ENCODE data around the gene KLRG1. TPM values are rescaled to one million over a fixed set of nuclear protein-coding genes. Genes with fewer than 3 reads are reported as not detected.
A peak's percentile ranks its signal among the peaks of the same experiment; 100 is the strongest.

Gene KLRG1
- total and polyA plus RNA-seq, 9 of the 15 experiments (the other 6 are each of a cell fraction or from before 2014, with no cell fraction given) = 1.4 to 7.2 (median 2.1) TPM

- TF ChIP-seq ATF6 (CRISPR knock-in tag; IDR thresholded peaks at IDR 0.05) = 0 out of 2 replicates have a peak, but pooled peaks have one; percentile 12
- TF ChIP-seq, protein P1, sequence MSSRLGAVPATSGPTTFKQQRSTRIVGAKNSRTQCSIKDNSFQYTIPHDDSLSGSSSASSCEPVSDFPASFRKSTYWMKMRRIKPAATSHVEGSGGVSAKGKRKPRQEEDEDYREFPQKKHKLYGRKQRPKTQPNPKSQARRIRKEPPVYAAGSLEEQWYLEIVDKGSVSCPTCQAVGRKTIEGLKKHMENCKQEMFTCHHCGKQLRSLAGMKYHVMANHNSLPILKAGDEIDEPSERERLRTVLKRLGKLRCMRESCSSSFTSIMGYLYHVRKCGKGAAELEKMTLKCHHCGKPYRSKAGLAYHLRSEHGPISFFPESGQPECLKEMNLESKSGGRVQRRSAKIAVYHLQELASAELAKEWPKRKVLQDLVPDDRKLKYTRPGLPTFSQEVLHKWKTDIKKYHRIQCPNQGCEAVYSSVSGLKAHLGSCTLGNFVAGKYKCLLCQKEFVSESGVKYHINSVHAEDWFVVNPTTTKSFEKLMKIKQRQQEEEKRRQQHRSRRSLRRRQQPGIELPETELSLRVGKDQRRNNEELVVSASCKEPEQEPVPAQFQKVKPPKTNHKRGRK (tag; IDR thresholded peaks at IDR 0.05) = no peak
- TF ChIP-seq FOXM1 (IDR thresholded peaks at IDR 0.05; ENCODE audit: low read depth) = no peak
- TF ChIP-seq FOXM1 (CRISPR knock-in tag; IDR thresholded peaks at IDR 0.05; ENCODE audit: low read depth) = no peak
- peak; percentile 87 for TF ChIP-seq ELF2 (CRISPR knock-in tag; IDR thresholded peaks at IDR 0.05)
- 0 out of 4 replicates have a peak, but pooled peaks of 1 of the 2 experiments have one; percentile 59 for TF ChIP-seq UBTF (IDR thresholded peaks at IDR 0.05; ENCODE audit: borderline replicate concordance in 1 of 2, low read depth in 2 of 2, low read length in 2 of 2)
- TF ChIP-seq SPI1 (IDR thresholded peaks at IDR 0.05; ENCODE audit: borderline replicate concordance, low read depth, low read length) = peak; percentile 57
- peak; percentile 90 for TF ChIP-seq POLR2G (IDR thresholded peaks at IDR 0.05; ENCODE audit: low read depth, low read length)
- peak; percentile 85 for TF ChIP-seq CREB1 (IDR thresholded peaks at IDR 0.05)
- peak; percentile 92 for TF ChIP-seq CREB1 (CRISPR knock-in tag; IDR thresholded peaks at IDR 0.05)
- TF ChIP-seq ASH1L (IDR thresholded peaks at IDR 0.05; ENCODE audit: borderline replicate concordance, low read depth, partially characterized antibody) = peak; percentile 45
- TF ChIP-seq, protein P2, sequence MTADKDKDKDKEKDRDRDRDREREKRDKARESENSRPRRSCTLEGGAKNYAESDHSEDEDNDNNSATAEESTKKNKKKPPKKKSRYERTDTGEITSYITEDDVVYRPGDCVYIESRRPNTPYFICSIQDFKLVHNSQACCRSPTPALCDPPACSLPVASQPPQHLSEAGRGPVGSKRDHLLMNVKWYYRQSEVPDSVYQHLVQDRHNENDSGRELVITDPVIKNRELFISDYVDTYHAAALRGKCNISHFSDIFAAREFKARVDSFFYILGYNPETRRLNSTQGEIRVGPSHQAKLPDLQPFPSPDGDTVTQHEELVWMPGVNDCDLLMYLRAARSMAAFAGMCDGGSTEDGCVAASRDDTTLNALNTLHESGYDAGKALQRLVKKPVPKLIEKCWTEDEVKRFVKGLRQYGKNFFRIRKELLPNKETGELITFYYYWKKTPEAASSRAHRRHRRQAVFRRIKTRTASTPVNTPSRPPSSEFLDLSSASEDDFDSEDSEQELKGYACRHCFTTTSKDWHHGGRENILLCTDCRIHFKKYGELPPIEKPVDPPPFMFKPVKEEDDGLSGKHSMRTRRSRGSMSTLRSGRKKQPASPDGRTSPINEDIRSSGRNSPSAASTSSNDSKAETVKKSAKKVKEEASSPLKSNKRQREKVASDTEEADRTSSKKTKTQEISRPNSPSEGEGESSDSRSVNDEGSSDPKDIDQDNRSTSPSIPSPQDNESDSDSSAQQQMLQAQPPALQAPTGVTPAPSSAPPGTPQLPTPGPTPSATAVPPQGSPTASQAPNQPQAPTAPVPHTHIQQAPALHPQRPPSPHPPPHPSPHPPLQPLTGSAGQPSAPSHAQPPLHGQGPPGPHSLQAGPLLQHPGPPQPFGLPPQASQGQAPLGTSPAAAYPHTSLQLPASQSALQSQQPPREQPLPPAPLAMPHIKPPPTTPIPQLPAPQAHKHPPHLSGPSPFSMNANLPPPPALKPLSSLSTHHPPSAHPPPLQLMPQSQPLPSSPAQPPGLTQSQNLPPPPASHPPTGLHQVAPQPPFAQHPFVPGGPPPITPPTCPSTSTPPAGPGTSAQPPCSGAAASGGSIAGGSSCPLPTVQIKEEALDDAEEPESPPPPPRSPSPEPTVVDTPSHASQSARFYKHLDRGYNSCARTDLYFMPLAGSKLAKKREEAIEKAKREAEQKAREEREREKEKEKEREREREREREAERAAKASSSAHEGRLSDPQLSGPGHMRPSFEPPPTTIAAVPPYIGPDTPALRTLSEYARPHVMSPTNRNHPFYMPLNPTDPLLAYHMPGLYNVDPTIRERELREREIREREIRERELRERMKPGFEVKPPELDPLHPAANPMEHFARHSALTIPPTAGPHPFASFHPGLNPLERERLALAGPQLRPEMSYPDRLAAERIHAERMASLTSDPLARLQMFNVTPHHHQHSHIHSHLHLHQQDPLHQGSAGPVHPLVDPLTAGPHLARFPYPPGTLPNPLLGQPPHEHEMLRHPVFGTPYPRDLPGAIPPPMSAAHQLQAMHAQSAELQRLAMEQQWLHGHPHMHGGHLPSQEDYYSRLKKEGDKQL (CRISPR knock-in tag; IDR thresholded peaks at IDR 0.05; ENCODE audit: borderline replicate concordance) = no peak
Measured at GRCh38 chr12:8949342-8950220, 39.8 kb upstream of the KLRG1 start, which contains the start of gene M6PR (continued).

Data from K562 (cell line).